ENCODE measurements around the gene STX3.
"Not testable (repeated sequence)": the region's sequence is repeated elsewhere in the genome, so short reads cannot be mapped to it uniquely, and the experiment has no call there.

Gene STX3

GRCh38 chr11:59829358-59829757, 74.2 kb downstream of the STX3 start:
- WGBS (ENCODE audit: insufficient coverage, insufficient read length): no CpG with 5 or more reads among the region's 3 CpGs
- Histone ChIP-seq H3K27me3 (ENCODE audit: control insufficient read depth, insufficient read depth, low read length) (no peaks in the 10 kb centered on the region), H3K36me3 (ENCODE audit: control insufficient read depth, insufficient read depth, low read length) (no peaks in the 10 kb centered on the region), H3K4me1 (ENCODE audit: control insufficient read depth, insufficient read depth, low read length) (no peaks in the 10 kb centered on the region), H3K9me3 (ENCODE audit: control insufficient read depth, insufficient read depth, low read length) (no peaks in the 10 kb centered on the region), H3K27ac (ENCODE audit: low read length) (no peak overlapping the region), H3K4me3 (ENCODE audit: low read length) (no peak overlapping the region)
- DNase-seq (ENCODE audit: low read depth, low spot score): no peak

GRCh38 chr11:59833602-59834001, 78.4 kb downstream of the STX3 start:
- WGBS (ENCODE audit: insufficient coverage, insufficient read length): no CpG with 5 or more reads among the region's 2 CpGs
- H3K4me1 ChIP-seq (ENCODE audit: control insufficient read depth, insufficient read depth, low read length): no peaks in the 10 kb centered on the region

GRCh38 chr11:59839615-59840014, 84.4 kb downstream of the STX3 start:
- H3K4me1 ChIP-seq (ENCODE audit: control insufficient read depth, insufficient read depth, low read length): no peaks in the 10 kb centered on the region
- no peak overlapping the region for H3K4me3 ChIP-seq (ENCODE audit: low read length)
- H3K27me3 ChIP-seq (ENCODE audit: control insufficient read depth, insufficient read depth, low read length): no peaks in the 10 kb centered on the region
- no peaks in the 10 kb centered on the region for H3K9me3 ChIP-seq (ENCODE audit: control insufficient read depth, insufficient read depth, low read length)
- no peaks in the 10 kb centered on the region for H3K36me3 ChIP-seq (ENCODE audit: control insufficient read depth, insufficient read depth, low read length)
- no peak for DNase-seq (ENCODE audit: low read depth, low spot score)
- H3K27ac ChIP-seq (ENCODE audit: low read length): no peak overlapping the region

More at GRCh38 chr11:59833602-59834001, 78.4 kb downstream of the STX3 start:
- no peaks in the 10 kb centered on the region for H3K9me3 ChIP-seq (ENCODE audit: control insufficient read depth, insufficient read depth, low read length)
- no peak overlapping the region for H3K27ac ChIP-seq (ENCODE audit: low read length)
- H3K36me3 ChIP-seq (ENCODE audit: control insufficient read depth, insufficient read depth, low read length): no peaks in the 10 kb centered on the region
- H3K27me3 ChIP-seq (ENCODE audit: control insufficient read depth, insufficient read depth, low read length): no peaks in the 10 kb centered on the region
- H3K4me3 ChIP-seq (ENCODE audit: low read length): no peak overlapping the region
- DNase-seq (ENCODE audit: low read depth, low spot score): no peak

DNA sequence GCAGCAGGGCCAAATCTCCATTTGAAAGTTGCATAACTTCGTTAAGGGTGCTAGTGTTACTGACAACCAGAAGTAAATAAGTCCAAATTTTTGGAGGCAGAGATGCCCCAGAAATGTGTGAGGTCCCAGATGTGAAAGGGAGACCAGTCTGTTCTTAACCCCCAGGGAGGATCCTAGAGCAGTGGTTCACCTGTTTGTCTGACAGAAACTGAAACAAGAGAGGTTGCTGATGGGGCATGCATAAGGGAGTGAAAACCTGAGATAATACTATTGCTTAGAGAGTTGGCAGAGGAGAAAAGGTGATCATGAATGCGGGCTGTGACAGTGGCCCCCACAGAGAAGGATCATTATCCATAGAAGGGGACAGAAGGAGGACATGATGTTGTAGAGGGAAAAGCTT, 86.3 kb downstream of the STX3 start:
- Histone ChIP-seq H3K4me3 (ENCODE audit: low read length) (no peak overlapping the region), H3K4me1 (ENCODE audit: control insufficient read depth, insufficient read depth, low read length) (no peaks in the 10 kb centered on the region), H3K27ac (ENCODE audit: low read length) (no peak overlapping the region), H3K27me3 (ENCODE audit: control insufficient read depth, insufficient read depth, low read length) (no peaks in the 10 kb centered on the region), H3K9me3 (ENCODE audit: control insufficient read depth, insufficient read depth, low read length) (no peaks in the 10 kb centered on the region), H3K36me3 (ENCODE audit: control insufficient read depth, insufficient read depth, low read length) (no peaks in the 10 kb centered on the region)
- no peak for DNase-seq (ENCODE audit: low read depth, low spot score)
- no CpG with 5 or more reads among the region's 2 CpGs for WGBS (ENCODE audit: insufficient coverage, insufficient read length)

DNA sequence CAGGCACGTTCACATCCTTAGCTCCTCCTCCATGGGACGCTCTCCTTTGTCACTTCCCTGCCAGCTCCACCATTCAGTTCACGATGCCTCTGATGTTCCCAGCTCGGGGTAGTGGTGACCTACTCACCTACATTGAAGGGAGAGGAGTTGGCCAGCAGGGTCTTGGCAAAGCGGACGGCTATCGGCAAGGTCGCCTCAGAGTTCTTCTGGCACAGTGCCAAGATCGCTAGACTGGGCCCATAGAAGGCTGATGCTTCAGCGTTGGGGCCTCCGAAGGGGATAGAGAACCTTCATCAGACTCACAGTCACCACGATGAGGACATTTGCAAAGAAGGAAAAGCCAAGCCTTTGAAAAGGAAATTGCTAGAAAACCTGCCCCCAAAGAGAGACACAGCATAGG, 87.1 kb downstream of the STX3 start:
- no CpG with 5 or more reads among the region's 12 CpGs for WGBS (ENCODE audit: insufficient coverage, insufficient read length)
- DNase-seq (ENCODE audit: low read depth, low spot score): no peak
- no peaks in the 10 kb centered on the region for H3K9me3 ChIP-seq (ENCODE audit: control insufficient read depth, insufficient read depth, low read length)
- no peaks in the 10 kb centered on the region for H3K27me3 ChIP-seq (ENCODE audit: control insufficient read depth, insufficient read depth, low read length)
- H3K4me3 ChIP-seq (ENCODE audit: low read length): no peak overlapping the region
- no peaks in the 10 kb centered on the region for H3K36me3 ChIP-seq (ENCODE audit: control insufficient read depth, insufficient read depth, low read length)
- H3K27ac ChIP-seq (ENCODE audit: low read length): no peak overlapping the region
- H3K4me1 ChIP-seq (ENCODE audit: control insufficient read depth, insufficient read depth, low read length): no peaks in the 10 kb centered on the region

- Histone ChIP-seq H3K27me3 (ENCODE audit: control insufficient read depth, insufficient read depth, low read length) (no peaks in the 10 kb centered on the region), H3K9me3 (ENCODE audit: control insufficient read depth, insufficient read depth, low read length) (no peaks in the 10 kb centered on the region), H3K4me1 (ENCODE audit: control insufficient read depth, insufficient read depth, low read length) (no peaks in the 10 kb centered on the region), H3K36me3 (ENCODE audit: control insufficient read depth, insufficient read depth, low read length) (no peaks in the 10 kb centered on the region), H3K4me3 (ENCODE audit: low read length) (no peak within 1 kb of the TSS), H3K27ac (ENCODE audit: low read length) (no peak within 1 kb of the TSS)
- no CpG with 5 or more reads among the region's 4 CpGs for WGBS (ENCODE audit: insufficient coverage, insufficient read length)
- DNase-seq (ENCODE audit: low read depth, low spot score): no peak
Measured at GRCh38 chr11:59845399-59845798, 90.2 kb downstream of the STX3 start, which contains the start of gene CBLIF. Gene CBLIF, minus strand, starts transcription at chr11:59845499. Its CDS starts 46 bp downstream, at chr11:59845453.

- Histone ChIP-seq H3K27me3 (ENCODE audit: control insufficient read depth, insufficient read depth, low read length) (no peaks in the 10 kb centered on the region), H3K36me3 (ENCODE audit: control insufficient read depth, insufficient read depth, low read length) (no peaks in the 10 kb centered on the region), H3K4me3 (ENCODE audit: low read length) (no peak overlapping the region), H3K9me3 (ENCODE audit: control insufficient read depth, insufficient read depth, low read length) (no peaks in the 10 kb centered on the region), H3K4me1 (ENCODE audit: control insufficient read depth, insufficient read depth, low read length) (no peaks in the 10 kb centered on the region), H3K27ac (ENCODE audit: low read length) (no peak overlapping the region)
- no peak for DNase-seq (ENCODE audit: low read depth, low spot score)
- WGBS (ENCODE audit: insufficient coverage, insufficient read length): no CpG with 5 or more reads among the region's 5 CpGs
Measured at GRCh38 chr11:59846556-59846955, 91.4 kb downstream of the STX3 start.

DNA sequence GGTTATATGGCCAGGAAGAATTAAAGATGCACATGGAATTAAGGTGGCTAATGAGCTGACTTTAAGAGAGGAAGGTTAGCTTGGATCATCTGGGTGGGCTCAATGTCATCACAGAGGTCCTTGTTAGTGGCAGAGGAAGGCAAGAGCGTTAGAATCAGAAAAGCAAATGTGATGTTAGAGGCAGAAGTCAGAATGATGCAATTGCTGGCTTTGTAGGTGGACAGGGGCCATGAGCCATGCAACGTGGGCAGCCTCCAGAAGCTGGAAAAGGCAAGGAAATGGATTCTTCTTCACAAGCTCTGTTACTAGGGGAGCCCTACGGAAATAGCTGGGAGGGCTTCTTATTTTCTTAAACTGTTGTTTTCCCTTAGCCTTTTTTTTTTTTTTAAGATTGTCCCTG, 92.5 kb downstream of the STX3 start:
- no peak for DNase-seq (ENCODE audit: low read depth, low spot score)
- no peak overlapping the region for H3K4me3 ChIP-seq (ENCODE audit: low read length)
- no peaks in the 10 kb centered on the region for H3K36me3 ChIP-seq (ENCODE audit: control insufficient read depth, insufficient read depth, low read length)
- no CpG with 5 or more reads among the region's 3 CpGs for WGBS (ENCODE audit: insufficient coverage, insufficient read length)
- H3K4me1 ChIP-seq (ENCODE audit: control insufficient read depth, insufficient read depth, low read length): no peaks in the 10 kb centered on the region
- H3K27me3 ChIP-seq (ENCODE audit: control insufficient read depth, insufficient read depth, low read length): no peaks in the 10 kb centered on the region
- H3K9me3 ChIP-seq (ENCODE audit: control insufficient read depth, insufficient read depth, low read length): no peaks in the 10 kb centered on the region
- H3K27ac ChIP-seq (ENCODE audit: low read length): no peak overlapping the region

- H3K27me3 ChIP-seq (ENCODE audit: control insufficient read depth, insufficient read depth, low read length); H3K4me1 ChIP-seq (ENCODE audit: control insufficient read depth, insufficient read depth, low read length); H3K36me3 ChIP-seq (ENCODE audit: control insufficient read depth, insufficient read depth, low read length); H3K4me3 ChIP-seq (ENCODE audit: low read length); H3K27ac ChIP-seq (ENCODE audit: low read length); H3K9me3 ChIP-seq (ENCODE audit: control insufficient read depth, insufficient read depth, low read length); DNase-seq (ENCODE audit: low read depth, low spot score): not testable (repeated sequence)
- WGBS (ENCODE audit: insufficient coverage, insufficient read length): no CpG with 5 or more reads among the region's 6 CpGs
Measured at GRCh38 chr11:59848439-59848838, 93.3 kb downstream of the STX3 start.

DNA sequence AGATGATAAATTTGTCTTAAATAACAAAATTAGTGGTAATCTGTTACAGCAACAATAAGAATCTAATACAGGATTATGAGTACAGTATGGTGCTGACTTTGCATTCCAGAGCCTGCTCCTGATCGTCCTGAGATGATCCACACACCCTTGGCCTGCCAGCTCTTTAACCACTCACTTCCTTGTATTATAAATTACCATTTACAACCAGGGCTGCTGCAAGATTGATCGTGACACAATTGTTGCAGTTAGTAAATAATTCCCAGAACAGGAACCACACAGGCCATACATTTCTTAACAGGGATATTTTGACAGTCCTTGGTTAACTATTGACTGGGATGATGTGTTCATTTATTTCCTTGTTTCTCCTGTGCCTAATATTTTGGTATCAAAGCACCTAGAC, 94.0 kb downstream of the STX3 start:
- WGBS (ENCODE audit: insufficient coverage, insufficient read length): no CpG with 5 or more reads among the region's 2 CpGs
- Histone ChIP-seq H3K4me3 (ENCODE audit: low read length) (no peak overlapping the region), H3K27ac (ENCODE audit: low read length) (no peak overlapping the region), H3K27me3 (ENCODE audit: control insufficient read depth, insufficient read depth, low read length) (no peaks in the 10 kb centered on the region), H3K9me3 (ENCODE audit: control insufficient read depth, insufficient read depth, low read length) (no peaks in the 10 kb centered on the region), H3K4me1 (ENCODE audit: control insufficient read depth, insufficient read depth, low read length) (no peaks in the 10 kb centered on the region), H3K36me3 (ENCODE audit: control insufficient read depth, insufficient read depth, low read length) (no peaks in the 10 kb centered on the region)
- DNase-seq (ENCODE audit: low read depth, low spot score): no peak

DNA sequence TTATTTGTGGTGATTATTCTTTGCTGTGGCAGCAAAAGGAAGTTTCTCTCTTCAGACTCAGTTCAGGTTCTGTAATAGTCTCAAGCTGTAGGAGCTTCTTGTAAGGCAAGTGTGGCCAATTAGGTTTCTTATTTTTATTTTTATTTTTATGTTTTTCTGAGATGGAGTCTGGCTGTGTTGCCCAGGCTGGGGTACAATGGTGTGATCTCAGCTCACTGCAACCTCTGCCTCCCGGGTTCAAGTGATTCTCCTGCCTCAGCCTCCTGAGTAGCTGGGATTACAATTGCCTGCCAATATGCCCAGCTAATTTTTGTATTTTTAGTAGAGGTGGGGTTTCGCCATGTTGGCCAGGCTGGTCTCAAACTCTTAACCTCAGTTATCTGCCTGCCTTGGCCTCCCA, 94.4 kb downstream of the STX3 start:
- not testable (repeated sequence) for H3K4me1 ChIP-seq (ENCODE audit: control insufficient read depth, insufficient read depth, low read length); H3K27me3 ChIP-seq (ENCODE audit: control insufficient read depth, insufficient read depth, low read length); H3K36me3 ChIP-seq (ENCODE audit: control insufficient read depth, insufficient read depth, low read length); DNase-seq (ENCODE audit: low read depth, low spot score); H3K9me3 ChIP-seq (ENCODE audit: control insufficient read depth, insufficient read depth, low read length); H3K27ac ChIP-seq (ENCODE audit: low read length); H3K4me3 ChIP-seq (ENCODE audit: low read length)
- WGBS (ENCODE audit: insufficient coverage, insufficient read length): no CpG with 5 or more reads among the region's 2 CpGs

Measured in iPS DF 6.9 (cell line).